Activated CD4-positive, alpha-beta T cell treated with anti-CD3 and anti-CD28 coated beads, Interleukin-2, amount 10 ng/mL, durations not matched to agents 24 days and 14 days (primary cell): ENCODE results near the gene PLOD3. TPM values are rescaled to one million over a fixed set of nuclear protein-coding genes. Genes with fewer than 3 reads are reported as not detected.

Source experiments
- total RNA-seq: library from RNA; stranded (reverse); gene quantifications from 2 replicates; pipeline ENCODE4 v1.2.3, GENCODE V29; 2022

PLOD3 gene
- total RNA-seq, 1 donor from 2014 or later: 93.6 TPM

Other genes with a start within 250 kb of the PLOD3 start
- gene MUC12, start 248.0 kb downstream of the PLOD3 start, total RNA-seq: 0.76 and 1.5 TPM in 2 replicates
- not detected in 2 replicates for gene MUC17, start 197.5 kb downstream of the PLOD3 start, total RNA-seq
- gene TRIM56, start 132.1 kb downstream of the PLOD3 start, total RNA-seq: 41.1 and 44.5 TPM in 2 replicates
- 0.33 and 0.45 TPM in 2 replicates for gene SERPINE1, start 90.5 kb downstream of the PLOD3 start, total RNA-seq
- gene AP1S1, start 63.1 kb downstream of the PLOD3 start, total RNA-seq: 44.2 and 49.2 TPM in 2 replicates
- 0.23 and 0.28 TPM in 2 replicates for gene VGF, start 52.0 kb downstream of the PLOD3 start, total RNA-seq
- not detected in 2 replicates for gene NAT16, start 37.3 kb downstream of the PLOD3 start, total RNA-seq
- gene MOGAT3, start 16.5 kb downstream of the PLOD3 start, total RNA-seq: not detected in 2 replicates
- gene ZNHIT1, start 584 bp upstream of the PLOD3 start, total RNA-seq: 53.8 and 54.2 TPM in 2 replicates
- 19.6 and 20.7 TPM in 2 replicates for gene CLDN15, start 20.2 kb upstream of the PLOD3 start, total RNA-seq
- gene FIS1, start 27.5 kb upstream of the PLOD3 start, total RNA-seq: 127 and 136 TPM in 2 replicates
- 5.9 and 6.6 TPM in 2 replicates for gene IFT22, start 104.2 kb upstream of the PLOD3 start, total RNA-seq
- gene COL26A1, start 145.3 kb upstream of the PLOD3 start, total RNA-seq: not detected in 2 replicates